SK-N-SH treated with all-trans-retinoic acid at 6 μM for 48 hours (cell line): Measurements from ENCODE around the gene SMAD9.

ENCODE experiments used
- CREB5 ChIP-seq: fragments of 250-450 bp; sonication (Bioruptor Pico); IDR thresholded peaks from 2 replicates; pipeline ENCODE4 v1.5.1; 2020; ENCODE audit warnings: low read depth, mild to moderate bottlenecking, moderate library complexity
- GLIS3 ChIP-seq: fragments of 250-450 bp; sonication (Bioruptor Pico); IDR thresholded peaks from 2 replicates; pipeline ENCODE4 v1.5.0; 2020; ENCODE audit warnings: mild to moderate bottlenecking, moderate library complexity
- RARB ChIP-seq: fragments of 250-450 bp; sonication (Bioruptor Pico); IDR thresholded peaks from 2 replicates; pipeline ENCODE4 v1.8.0; 2021; ENCODE audit warnings: mild to moderate bottlenecking, moderate library complexity

DNA sequence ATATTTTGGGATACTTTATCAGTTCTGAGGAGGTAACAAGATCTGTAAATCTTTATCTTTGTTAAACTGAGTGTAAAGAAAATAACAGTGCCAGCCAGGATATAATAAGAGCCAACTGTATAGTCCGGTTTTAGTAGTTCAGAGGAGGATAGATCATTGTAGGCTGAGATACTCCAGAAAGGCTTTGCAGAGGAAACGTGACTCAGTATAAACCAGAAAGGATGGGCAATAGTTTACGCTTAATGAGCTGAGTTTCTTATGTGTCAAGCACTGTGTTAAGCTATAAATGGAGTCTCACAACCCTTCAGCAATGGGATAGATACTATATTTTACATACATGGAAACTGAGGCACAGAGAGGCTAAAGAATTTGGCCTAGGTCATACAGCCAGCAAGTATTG lies 97.3 kb downstream of the SMAD9 start:
- TF ChIP-seq RARB (CRISPR knock-in tag) (no peak), CREB5 (no peak), GLIS3 (CRISPR knock-in tag) (no peak)
